AG08395 (cell line): Measurements from ENCODE around the gene POLE.

Experiments used
- DNase-seq: peaks from one replicate; pipeline ENCODE4 v3.0.0; 2012; ENCODE audit warnings: mixed read lengths, low spot score

POLE gene

GRCh38 chr12:132579744-132580143 is 107.4 kb downstream of the POLE start:
- DNase-seq, result no peak

- DNase-seq, result no peak
Measured at GRCh38 chr12:132578826-132579225, 108.3 kb downstream of the POLE start.

GRCh38 chr12:132578118-132578517 is 109.0 kb downstream of the POLE start:
- no peak for DNase-seq

GRCh38 chr12:132577191-132577920 is 109.8 kb downstream of the POLE start:
- DNase-seq, result no peak

- no peak for DNase-seq
Measured at GRCh38 chr12:132576701-132577100, 110.4 kb downstream of the POLE start.

GRCh38 chr12:132575661-132576060 is 111.5 kb downstream of the POLE start:
- no peak for DNase-seq

- DNase-seq, result no peak
Measured at GRCh38 chr12:132574271-132574996, 112.7 kb downstream of the POLE start.
